SK-N-SH treated with all-trans-retinoic acid at 6 μM for 48 hours (cell line): ENCODE results near the gene TACC3.

ENCODE experiments used
- ATAC-seq: fragments of 200-7000 bp; cut with Tn5 transposase; 3 replicates; pipeline ENCODE4 v1.9.1; 2020; ENCODE audit warnings: mild to moderate bottlenecking, moderate library complexity
- ARNTL ChIP-seq: fragments of 450-650 bp; formaldehyde crosslinking; IDR thresholded peaks from 2 replicates; pipeline ENCODE4 v1.5.0; 2020; ENCODE audit warnings: low read depth, mild to moderate bottlenecking, moderate library complexity, borderline replicate concordance
- BACH2 ChIP-seq: fragments of 250-450 bp; sonication (Bioruptor Pico); IDR thresholded peaks from 2 replicates; pipeline ENCODE4 v1.9.0; 2021; ENCODE audit warnings: mild to moderate bottlenecking, borderline replicate concordance
- CREB5 ChIP-seq: fragments of 250-450 bp; sonication (Bioruptor Pico); IDR thresholded peaks from 2 replicates; pipeline ENCODE4 v1.5.1; 2020; ENCODE audit warnings: low read depth, mild to moderate bottlenecking, moderate library complexity
- CSDC2 ChIP-seq: fragments of 250-450 bp; sonication (Bioruptor Pico); IDR thresholded peaks from 2 replicates; pipeline ENCODE4 v1.5.0; 2020; ENCODE audit warnings: mild to moderate bottlenecking, moderate library complexity
- CSRNP3 ChIP-seq: fragments of 250-450 bp; sonication (Bioruptor Pico); IDR thresholded peaks from 2 replicates; pipeline ENCODE4 v1.5.1; 2021; ENCODE audit warnings: mild to moderate bottlenecking, moderate library complexity
- ESRRG ChIP-seq: fragments of 250-450 bp; sonication (Bioruptor Pico); IDR thresholded peaks from 2 replicates; pipeline ENCODE4 v1.6.1; 2021; ENCODE audit warnings: mild to moderate bottlenecking
- GLIS3 ChIP-seq: fragments of 250-450 bp; sonication (Bioruptor Pico); IDR thresholded peaks from 2 replicates; pipeline ENCODE4 v1.5.0; 2020; ENCODE audit warnings: mild to moderate bottlenecking, moderate library complexity
- ISL1 ChIP-seq: fragments of 250-450 bp; sonication (Bioruptor Pico); IDR thresholded peaks from 2 replicates; pipeline ENCODE4 v2.1.2; 2022; ENCODE audit warnings: mild to moderate bottlenecking, moderate library complexity
- OSR1 ChIP-seq: fragments of 250-450 bp; sonication (Bioruptor Pico); IDR thresholded peaks from 2 replicates; pipeline ENCODE4 v1.8.0; 2022; ENCODE audit warnings: moderate library complexity, mild to moderate bottlenecking, inconsistent platforms
- POU6F1 ChIP-seq: fragments of 250-450 bp; sonication (Bioruptor Pico); IDR thresholded peaks from 2 replicates; pipeline ENCODE4 v1.8.0; 2021; ENCODE audit warnings: low read depth, mild to moderate bottlenecking, moderate library complexity, borderline replicate concordance
- PPARA ChIP-seq: fragments of 250-450 bp; sonication (Bioruptor Pico); IDR thresholded peaks from 2 replicates; pipeline ENCODE4 v1.5.0; 2020; ENCODE audit warnings: mild to moderate bottlenecking, borderline replicate concordance
- RARB ChIP-seq: fragments of 250-450 bp; sonication (Bioruptor Pico); IDR thresholded peaks from 2 replicates; pipeline ENCODE4 v1.8.0; 2021; ENCODE audit warnings: mild to moderate bottlenecking, moderate library complexity
- SNAI2 ChIP-seq: fragments of 250-450 bp; sonication (Bioruptor Pico); IDR thresholded peaks from 2 replicates; pipeline ENCODE4 v1.5.0; 2020; ENCODE audit warnings: mild to moderate bottlenecking, moderate library complexity
- TCF4 ChIP-seq: fragments of 250-450 bp; sonication (Bioruptor Pico); IDR thresholded peaks from 2 replicates; pipeline ENCODE4 v1.8.0; 2021; ENCODE audit warnings: mild to moderate bottlenecking, moderate library complexity, borderline replicate concordance
- ZC3H10 ChIP-seq: fragments of 250-450 bp; sonication (Bioruptor Pico); IDR thresholded peaks from 2 replicates; pipeline ENCODE4 v1.5.1; 2021; ENCODE audit warnings: mild to moderate bottlenecking, moderate library complexity
- ZFP3 ChIP-seq: fragments of 250-450 bp; sonication (Bioruptor Pico); IDR thresholded peaks from 2 replicates; pipeline ENCODE4 v1.5.0; 2020; ENCODE audit warnings: mild to moderate bottlenecking, moderate library complexity
- ZFP30 ChIP-seq: fragments of 450-650 bp; formaldehyde crosslinking; IDR thresholded peaks from 2 replicates; pipeline ENCODE4 v1.5.0; 2022; ENCODE audit warnings: mild to moderate bottlenecking, moderate library complexity
- ZNF565 ChIP-seq: fragments of 450-650 bp; formaldehyde crosslinking; conservative IDR thresholded peaks from 2 replicates; pipeline ENCODE4 v1.5.0; 2020; ENCODE audit warnings: low read depth, mild to moderate bottlenecking, moderate library complexity
- ZNF70 ChIP-seq: fragments of 450-650 bp; formaldehyde crosslinking; IDR thresholded peaks from 2 replicates; pipeline ENCODE4 v1.5.0; 2020; ENCODE audit warnings: mild to moderate bottlenecking, moderate library complexity
- TF ChIP-seq, protein P1 (sequence below): fragments of 250-450 bp; sonication (Bioruptor Pico); IDR thresholded peaks from 2 replicates; pipeline ENCODE4 v1.5.0; 2020; ENCODE audit warnings: mild to moderate bottlenecking, moderate library complexity

TACC3 gene

GRCh38 chr4:1793940-1794808 lies 72.9 kb downstream of the TACC3 start:
- TF ChIP-seq CSRNP3 (CRISPR knock-in tag) (no peak), OSR1 (no peak), ZC3H10 (CRISPR knock-in tag) (no peak), POU6F1 (CRISPR knock-in tag) (no peak), CSDC2 (no peak), GLIS3 (no peak), ESRRG (no peak), PPARA (CRISPR knock-in tag) (no peak), BACH2 (CRISPR knock-in tag) (no peak), ZNF70 (CRISPR knock-in tag) (no peak), ZNF565 (no peak), RARB (CRISPR knock-in tag) (no peak), SNAI2 (CRISPR knock-in tag) (no peak), ZFP3 (CRISPR knock-in tag) (no peak), ZFP30 (no peak), TCF4 (no peak), ARNTL (CRISPR knock-in tag) (no peak), ISL1 (no peak), CREB5 (no peak)
- TF ChIP-seq, protein P1, sequence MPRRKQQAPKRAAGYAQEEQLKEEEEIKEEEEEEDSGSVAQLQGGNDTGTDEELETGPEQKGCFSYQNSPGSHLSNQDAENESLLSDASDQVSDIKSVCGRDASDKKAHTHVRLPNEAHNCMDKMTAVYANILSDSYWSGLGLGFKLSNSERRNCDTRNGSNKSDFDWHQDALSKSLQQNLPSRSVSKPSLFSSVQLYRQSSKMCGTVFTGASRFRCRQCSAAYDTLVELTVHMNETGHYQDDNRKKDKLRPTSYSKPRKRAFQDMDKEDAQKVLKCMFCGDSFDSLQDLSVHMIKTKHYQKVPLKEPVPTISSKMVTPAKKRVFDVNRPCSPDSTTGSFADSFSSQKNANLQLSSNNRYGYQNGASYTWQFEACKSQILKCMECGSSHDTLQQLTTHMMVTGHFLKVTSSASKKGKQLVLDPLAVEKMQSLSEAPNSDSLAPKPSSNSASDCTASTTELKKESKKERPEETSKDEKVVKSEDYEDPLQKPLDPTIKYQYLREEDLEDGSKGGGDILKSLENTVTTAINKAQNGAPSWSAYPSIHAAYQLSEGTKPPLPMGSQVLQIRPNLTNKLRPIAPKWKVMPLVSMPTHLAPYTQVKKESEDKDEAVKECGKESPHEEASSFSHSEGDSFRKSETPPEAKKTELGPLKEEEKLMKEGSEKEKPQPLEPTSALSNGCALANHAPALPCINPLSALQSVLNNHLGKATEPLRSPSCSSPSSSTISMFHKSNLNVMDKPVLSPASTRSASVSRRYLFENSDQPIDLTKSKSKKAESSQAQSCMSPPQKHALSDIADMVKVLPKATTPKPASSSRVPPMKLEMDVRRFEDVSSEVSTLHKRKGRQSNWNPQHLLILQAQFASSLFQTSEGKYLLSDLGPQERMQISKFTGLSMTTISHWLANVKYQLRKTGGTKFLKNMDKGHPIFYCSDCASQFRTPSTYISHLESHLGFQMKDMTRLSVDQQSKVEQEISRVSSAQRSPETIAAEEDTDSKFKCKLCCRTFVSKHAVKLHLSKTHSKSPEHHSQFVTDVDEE (CRISPR knock-in tag): no peak
- no peak for ATAC-seq
